H1 (cell line): Measurements from ENCODE around the gene SLC39A2. TPM values are rescaled to one million over a fixed set of nuclear protein-coding genes. Genes with fewer than 3 reads are reported as not detected.

Experiments
- CTCF ChIA-PET: fragments of 300-600 bp; sonication (Branson Sonifier 250); formaldehyde crosslinking; loops from one replicate; lab custom pipeline; 2021; ENCODE audit not compliant: partially characterized antibody; lab: Charles Lee
- POLR2A ChIA-PET: fragments of 300-600 bp; sonication (Branson Sonifier 250); formaldehyde crosslinking; loops from one replicate; lab custom pipeline; 2021; ENCODE audit warnings: inconsistent platforms; ENCODE audit not compliant: partially characterized antibody; lab: Charles Lee
- DNase-seq, 2 experiments: peaks; one replicate each; pipeline versions ENCODE4 v3.0.0 to v3.0.0-alpha.2; 2010 to 2022; ENCODE audit warnings: low spot score in 2 of 2, low read depth in 1 of 2, mixed read lengths in 1 of 2
- FAIRE-seq: peaks from 2 replicates; lab custom pipeline; 2011; peaks lifted over from hg19 to GRCh38; lab: Jason Lieb, UNC
- H2AFZ ChIP-seq: 2 replicates; pipeline ENCODE4 v1.8.1; 2012; ENCODE audit warnings: low read length, inconsistent platforms
- H2AK5ac ChIP-seq: 2 replicates; pipeline ENCODE4 v1.6.1; 2013; ENCODE audit warnings: low read depth, low read length
- H2BK120ac ChIP-seq: replicated peaks from 2 replicates; pipeline ENCODE3; 2013; ENCODE audit warnings: low read depth, low read length, inconsistent platforms
- H2BK12ac ChIP-seq: 2 replicates; pipeline ENCODE4 v1.6.1; 2013; ENCODE audit warnings: low read depth, low read length
- H2BK15ac ChIP-seq: 2 replicates; pipeline ENCODE4 v1.6.1; 2013; ENCODE audit warnings: low read length
- H2BK20ac ChIP-seq: 2 replicates; pipeline ENCODE4 v1.6.1; 2013; ENCODE audit warnings: low read length
- H2BK5ac ChIP-seq: 2 replicates; pipeline ENCODE4 v1.6.1; 2013; ENCODE audit warnings: low read depth, low read length
- H3K14ac ChIP-seq: 2 replicates; pipeline ENCODE4 v1.6.1; 2013; ENCODE audit warnings: inconsistent platforms; ENCODE audit not compliant: insufficient read length
- H3K18ac ChIP-seq: 2 replicates; pipeline ENCODE4 v1.6.1; 2013; ENCODE audit warnings: low read length; ENCODE audit errors: extremely low read depth
- H3K23ac ChIP-seq: 2 replicates; pipeline ENCODE4 v1.6.1; 2013; ENCODE audit warnings: inconsistent platforms; ENCODE audit not compliant: insufficient read length
- H3K23me2 ChIP-seq: 2 replicates; pipeline ENCODE4 v1.6.1; 2013; ENCODE audit warnings: low read depth, low read length
- H3K27ac ChIP-seq: 2 replicates; pipeline ENCODE4 v1.6.1; 2011; ENCODE audit warnings: low read depth, low read length, inconsistent platforms
- H3K27me3 ChIP-seq, 4 experiments: replicated peaks in 1 of 4; 1 replicate in 1 of 4; 2 replicates in 3 of 4; pipeline versions ENCODE4 v1.6.1 to v1.8.1; 2011 to 2013; ENCODE audit warnings: low read length in 3 of 4, mild to moderate bottlenecking in 3 of 4, inconsistent platforms in 2 of 4, mixed read lengths in 2 of 4, moderate library complexity in 1 of 4; ENCODE audit not compliant: control insufficient read depth in 3 of 4, insufficient read depth in 3 of 4; ENCODE audit errors: extremely low read depth in 1 of 4
- H3K36me3 ChIP-seq, 4 experiments: 2 replicates each; pipeline versions ENCODE4 v1.6.1 to v1.8.1; 2011 to 2013; ENCODE audit warnings: mild to moderate bottlenecking in 4 of 4, low read length in 3 of 4, moderate library complexity in 2 of 4, control low read depth in 1 of 4, inconsistent platforms in 1 of 4; ENCODE audit not compliant: insufficient read depth in 4 of 4, control insufficient read depth in 2 of 4
- H3K4ac ChIP-seq: replicated peaks from 2 replicates; pipeline ENCODE3; 2013; ENCODE audit warnings: low read length, low read depth, mixed read lengths, inconsistent platforms; ENCODE audit not compliant: insufficient read length
- H3K4me1 ChIP-seq, 4 experiments: replicated peaks in 1 of 4; 1 replicate in 1 of 4; 2 replicates in 3 of 4; pipeline versions ENCODE4 v1.6.1 to v1.8.1; 2011 to 2013; ENCODE audit warnings: low read length in 3 of 4, inconsistent platforms in 2 of 4, mixed read lengths in 1 of 4; ENCODE audit not compliant: insufficient read depth in 4 of 4, control insufficient read depth in 3 of 4
- H3K4me2 ChIP-seq, 2 experiments: 2 replicates each; pipeline versions ENCODE4 v1.6.1 to v1.8.1; 2011 to 2013; ENCODE audit warnings: low read depth in 2 of 2, low read length in 2 of 2, control low read depth in 1 of 2, inconsistent platforms in 1 of 2, mild to moderate bottlenecking in 1 of 2; ENCODE audit not compliant: insufficient read depth in 1 of 2
- H3K4me3 ChIP-seq, 4 experiments: fragments of 200-600, 300-600 bp in 1 of 4; sonication (generic), shearing (Covaris generic), sonication (Bioruptor Twin) in 1 of 4; 2 replicates each; pipeline versions ENCODE4 v1.5.1 to v1.8.1; 2011 to 2016; ENCODE audit warnings: low read length in 4 of 4, low read depth in 3 of 4, control low read depth in 2 of 4, inconsistent platforms in 2 of 4, mild to moderate bottlenecking in 2 of 4, mixed read lengths in 1 of 4, moderate library complexity in 1 of 4; ENCODE audit not compliant: insufficient read depth in 2 of 4; ENCODE audit errors: extremely low read depth in 1 of 4
- H3K56ac ChIP-seq: replicated peaks from 2 replicates; pipeline ENCODE3; 2013; ENCODE audit warnings: low read depth, mild to moderate bottlenecking, mixed read lengths, low read length, inconsistent platforms; ENCODE audit not compliant: insufficient read length
- H3K79me1 ChIP-seq: 2 replicates; pipeline ENCODE4 v1.6.1; 2013; ENCODE audit warnings: low read depth, low read length, control low read depth
- H3K79me2 ChIP-seq, 2 experiments: 2 replicates each; pipeline versions ENCODE4 v1.6.1 to v1.8.1; 2012 to 2013; ENCODE audit warnings: low read length in 2 of 2, mild to moderate bottlenecking in 2 of 2, inconsistent platforms in 1 of 2; ENCODE audit not compliant: insufficient read depth in 2 of 2, control insufficient read depth in 1 of 2
- H3K9ac ChIP-seq, 4 experiments: replicated peaks in 1 of 4; 1 replicate in 1 of 4; 2 replicates in 3 of 4; pipeline versions ENCODE4 v1.6.1 to v1.8.1; 2011 to 2013; ENCODE audit warnings: low read depth in 3 of 4, low read length in 3 of 4, control low read depth in 2 of 4, mild to moderate bottlenecking in 2 of 4, moderate library complexity in 2 of 4, inconsistent platforms in 1 of 4; ENCODE audit errors: extremely low read depth in 1 of 4
- H3K9me3 ChIP-seq, 2 experiments: 2 replicates each; pipeline versions ENCODE4 v1.6.1 to v1.8.1; 2012 to 2013; ENCODE audit warnings: mild to moderate bottlenecking in 2 of 2, moderate library complexity in 2 of 2, control low read depth in 1 of 2, inconsistent platforms in 1 of 2, low read depth in 1 of 2, low read length in 1 of 2, mixed read lengths in 1 of 2; ENCODE audit not compliant: insufficient read depth in 2 of 2
- H4K20me1 ChIP-seq, 2 experiments: replicated peaks in 1 of 2; 2 replicates each; pipeline versions ENCODE3 to v1.8.1; 2011 to 2013; ENCODE audit warnings: inconsistent platforms in 2 of 2, low read length in 2 of 2, mild to moderate bottlenecking in 1 of 2; ENCODE audit not compliant: insufficient read depth in 2 of 2, control insufficient read depth in 1 of 2
- H4K5ac ChIP-seq: 2 replicates; pipeline ENCODE4 v1.6.1; 2013; ENCODE audit warnings: low read length, low read depth, mixed read lengths, inconsistent platforms; ENCODE audit not compliant: insufficient read length
- H4K8ac ChIP-seq: 2 replicates; pipeline ENCODE4 v1.8.0; 2013; ENCODE audit warnings: mild to moderate bottlenecking, moderate library complexity, low read length, inconsistent platforms; ENCODE audit not compliant: insufficient read depth; ENCODE audit errors: extremely low read depth
- H4K91ac ChIP-seq: replicated peaks from 2 replicates; pipeline ENCODE3; 2013; ENCODE audit warnings: low read length, mixed read lengths, inconsistent platforms; ENCODE audit not compliant: insufficient read length
- HDAC2 ChIP-seq, 2 experiments: fragments of 300-600 bp in 1 of 2; sonication (generic) in 1 of 2; IDR thresholded peaks; 2 replicates each; pipeline ENCODE4 v1.6.1; 2011 to 2012; ENCODE audit warnings: low read depth in 2 of 2, low read length in 2 of 2, mild to moderate bottlenecking in 2 of 2, moderate library complexity in 2 of 2, borderline replicate concordance in 1 of 2, inconsistent platforms in 1 of 2
- HDAC6 ChIP-seq: IDR thresholded peaks from one replicate; pipeline ENCODE4 v1.7.1; 2012; ENCODE audit warnings: low read depth, mild to moderate bottlenecking, inconsistent platforms, low read length, moderate library complexity
- RNF2 ChIP-seq: fragments of 200-900, 300-1000 bp; sonication (generic); IDR thresholded peaks from 2 replicates; pipeline ENCODE4 v1.7.1; 2016; ENCODE audit warnings: borderline replicate concordance, low read depth, mild to moderate bottlenecking, antibody characterized with exemption, low read length; ENCODE audit not compliant: poor library complexity, severe bottlenecking; ENCODE audit errors: missing control alignments
- SIRT6 ChIP-seq: IDR thresholded peaks from one replicate; pipeline ENCODE4 v1.7.1; 2012; ENCODE audit warnings: low read length, inconsistent platforms
- WGBS, 2 experiments: shearing (Covaris generic) in 1 of 2; methylation state at CpG; one replicate each; pipeline versions ENCODE4 v1.1.6 to v1.1.7; 2013 to 2015; ENCODE audit warnings: low lambda C conversion rate in 2 of 2, mixed read lengths in 2 of 2, inconsistent platforms in 1 of 2, low coverage in 1 of 2, missing lambda C conversion rate in 1 of 2; ENCODE audit not compliant: insufficient replicate concordance in 2 of 2, insufficient coverage in 1 of 2, insufficient read length in 1 of 2; ENCODE audit errors: extremely low coverage in 1 of 2, missing lambda C conversion rate in 1 of 2; 5-methylcytosine and 5-hydroxymethylcytosine counted together
- polyA plus RNA-seq, 7 experiments: library from polyadenylated mRNA; depleted of rRNA in 3 of 7; stranded (reverse) in 5 of 7; unstranded in 2 of 7; fragments of >200 nt in 5 of 7; fragments of 200-250 nt in 2 of 7; gene quantifications; 1 replicate in 5 of 7; 2 replicates in 1 of 7; 4 replicates in 1 of 7; pipeline versions ENCODE4 v1.2.1 to v1.2.3, GENCODE V29; 2011 to 2013; ENCODE audit warnings: missing spikeins in 2 of 7, mixed read lengths in 2 of 7
- total RNA-seq: library from RNA; stranded (reverse); fragmentation: NEBNext Ultra II Directional; extraction: Animal tissue kit (Norgen Biotek cat#: 25700); gene quantifications from 2 replicates; pipeline ENCODE4 v1.2.1, GENCODE V29; 2021
- TF ChIP-seq, protein P1 (sequence below): IDR thresholded peaks from 2 replicates; pipeline ENCODE4 v1.6.1; 2012; ENCODE audit warnings: inconsistent platforms

Gene SLC39A2
- total and polyA plus RNA-seq, 2 of the 8 experiments (the other 6 are each of a cell fraction or from before 2014, with no cell fraction given): 0.14 to 0.22 TPM

DNA sequence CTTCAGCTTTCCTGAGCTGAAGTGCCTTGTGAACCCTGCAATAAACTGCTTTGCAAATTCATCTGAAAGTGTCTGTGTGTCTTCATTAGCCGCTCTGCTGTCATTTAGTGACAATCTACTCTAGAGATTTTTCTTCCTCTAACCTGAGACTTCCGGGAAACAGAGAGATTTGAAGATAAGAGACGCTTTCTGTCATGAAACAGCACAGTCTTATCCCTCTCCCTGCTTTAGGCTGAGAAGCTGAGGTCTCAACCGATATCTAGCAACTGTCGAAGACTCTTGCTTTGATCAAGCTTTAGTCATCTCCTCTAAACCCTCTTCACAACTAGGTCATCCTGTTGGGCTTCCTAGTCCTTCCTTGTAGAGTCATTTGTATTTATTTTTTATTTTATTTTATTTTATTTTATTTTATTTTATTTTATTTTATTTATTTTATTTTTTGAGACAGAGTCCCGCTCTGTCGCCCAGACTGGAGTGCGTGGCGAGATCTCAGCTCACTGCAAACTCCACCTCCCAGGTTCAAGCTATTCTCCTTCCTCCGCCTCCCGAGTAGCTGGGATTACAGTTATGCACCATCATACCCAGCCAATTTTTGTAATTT lies 42.6 kb upstream of the SLC39A2 start:
- no peaks in the 10 kb centered on the region for H3K9me3 ChIP-seq
- 0 out of 2 replicates have a peak overlapping the region, but pooled peaks have one; percentile 2 for H2BK15ac ChIP-seq
- H2AFZ ChIP-seq: no peak overlapping the region
- H4K8ac ChIP-seq: no peak overlapping the region
- WGBS, 2 experiments: 92% methylated on average over 11 of the region's 11 CpGs; no CpG with 5 or more reads in 1 of the 2 experiments
- TF ChIP-seq HDAC6 (no peak), HDAC2 (IDR thresholded peaks at IDR 0.05; ENCODE audit: borderline replicate concordance in 1 of 2, low read depth in 2 of 2, low read length in 2 of 2) (no peak), SIRT6 (no peak), RNF2 (no peak)
- TF ChIP-seq, protein P1, sequence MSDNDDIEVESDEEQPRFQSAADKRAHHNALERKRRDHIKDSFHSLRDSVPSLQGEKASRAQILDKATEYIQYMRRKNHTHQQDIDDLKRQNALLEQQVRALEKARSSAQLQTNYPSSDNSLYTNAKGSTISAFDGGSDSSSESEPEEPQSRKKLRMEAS: no peak
- H4K5ac ChIP-seq: no peak overlapping the region
- H3K23me2 ChIP-seq: no peaks in the 10 kb centered on the region
- ChIA-PET POLR2A (interaction anchor here (1.3 kb wide), 1 partner anchor 14 kb away, joined by 4 read pairs; no protein-coding TSS in a partner anchor), CTCF (interaction anchor here (0.8 to 1.0 kb wide), 2 partner anchors 14 to 88 kb away, joined by 3 read pairs; no protein-coding TSS in a partner anchor)
- H4K91ac ChIP-seq: no peak overlapping the region
- no peak overlapping the region for H3K4me3 ChIP-seq
- H3K14ac ChIP-seq: no peak overlapping the region
- H3K18ac ChIP-seq: no peak overlapping the region
- H3K9ac ChIP-seq: no peak overlapping the region
- no peak overlapping the region for H3K23ac ChIP-seq
- no peak overlapping the region for H3K56ac ChIP-seq
- H3K4me1 ChIP-seq: no peaks in the 10 kb centered on the region
- no peak overlapping the region for H2BK5ac ChIP-seq
- H3K27me3 ChIP-seq: no peaks in the 10 kb centered on the region
- H4K20me1 ChIP-seq: no peaks in the 10 kb centered on the region
- DNase-seq: no peak
- H3K79me1 ChIP-seq: no peaks in the 10 kb centered on the region
- H3K36me3 ChIP-seq: no peaks in the 10 kb centered on the region
- FAIRE-seq: no peak
- no peak overlapping the region for H2BK12ac ChIP-seq
- H3K4ac ChIP-seq: no peak overlapping the region
- no peak overlapping the region for H3K27ac ChIP-seq
- no peak overlapping the region for H2AK5ac ChIP-seq
- no peaks in the 10 kb centered on the region for H3K79me2 ChIP-seq
- H2BK120ac ChIP-seq: no peak overlapping the region
- no peak overlapping the region for H3K4me2 ChIP-seq
- H2BK20ac ChIP-seq: no peak overlapping the region
